Left ventricle myocardium inferior (tissue), 1 donor: Measurements from ENCODE around the gene KCNQ1. TPM values are rescaled to one million over a fixed set of nuclear protein-coding genes. Genes with fewer than 3 reads are reported as not detected.
A peak's percentile ranks its signal among the peaks of the same experiment; 100 is the strongest.

Source experiments
- DNase-seq: peaks from one replicate; pipeline ENCODE4 v3.0.0-alpha.2; 2020
- H3K27ac ChIP-seq: fragments of 200-600 bp; replicated peaks from 2 replicates; pipeline ENCODE4 v1.8.0; 2021
- H3K27me3 ChIP-seq: fragments of 200-600 bp; 2 replicates; pipeline ENCODE4 v1.8.0; 2021; ENCODE audit warnings: low read depth
- H3K36me3 ChIP-seq: fragments of 200-600 bp; 2 replicates; pipeline ENCODE4 v1.8.0; 2021
- H3K4me1 ChIP-seq: fragments of 200-600 bp; 2 replicates; pipeline ENCODE4 v1.8.0; 2021
- H3K4me3 ChIP-seq: fragments of 200-600 bp; 2 replicates; pipeline ENCODE4 v1.8.0; 2021; ENCODE audit warnings: mild to moderate bottlenecking, moderate library complexity
- H3K9me3 ChIP-seq: fragments of 200-600 bp; replicated peaks from 2 replicates; pipeline ENCODE4 v1.8.0; 2021
- intact Hi-C: fragments of 100-400 bp; cut with micrococcal nuclease; formaldehyde crosslinking; loops from one replicate; pipeline ENCODE4 v1.11.0; 2022
- total RNA-seq: library from RNA; stranded (reverse); fragmentation: NEBNext Ultra II Directional; extraction: Animal tissue kit (Norgen Biotek cat#: 25700); gene quantifications from one replicate; pipeline ENCODE4 v1.2.1, GENCODE V29; 2021
- TF ChIP-seq, protein P1 (sequence below): fragments of 200-600 bp; IDR thresholded peaks from 2 replicates; pipeline ENCODE4 v1.8.0; 2021; ENCODE audit warnings: antibody characterized with exemption, mild to moderate bottlenecking, borderline replicate concordance
- donor health status: DM: no; HTN: yes; CAD: no; lungs with severe emphysema.

KCNQ1 gene
- total RNA-seq, 1 donor from 2014 or later = 41.8 TPM

DNA sequence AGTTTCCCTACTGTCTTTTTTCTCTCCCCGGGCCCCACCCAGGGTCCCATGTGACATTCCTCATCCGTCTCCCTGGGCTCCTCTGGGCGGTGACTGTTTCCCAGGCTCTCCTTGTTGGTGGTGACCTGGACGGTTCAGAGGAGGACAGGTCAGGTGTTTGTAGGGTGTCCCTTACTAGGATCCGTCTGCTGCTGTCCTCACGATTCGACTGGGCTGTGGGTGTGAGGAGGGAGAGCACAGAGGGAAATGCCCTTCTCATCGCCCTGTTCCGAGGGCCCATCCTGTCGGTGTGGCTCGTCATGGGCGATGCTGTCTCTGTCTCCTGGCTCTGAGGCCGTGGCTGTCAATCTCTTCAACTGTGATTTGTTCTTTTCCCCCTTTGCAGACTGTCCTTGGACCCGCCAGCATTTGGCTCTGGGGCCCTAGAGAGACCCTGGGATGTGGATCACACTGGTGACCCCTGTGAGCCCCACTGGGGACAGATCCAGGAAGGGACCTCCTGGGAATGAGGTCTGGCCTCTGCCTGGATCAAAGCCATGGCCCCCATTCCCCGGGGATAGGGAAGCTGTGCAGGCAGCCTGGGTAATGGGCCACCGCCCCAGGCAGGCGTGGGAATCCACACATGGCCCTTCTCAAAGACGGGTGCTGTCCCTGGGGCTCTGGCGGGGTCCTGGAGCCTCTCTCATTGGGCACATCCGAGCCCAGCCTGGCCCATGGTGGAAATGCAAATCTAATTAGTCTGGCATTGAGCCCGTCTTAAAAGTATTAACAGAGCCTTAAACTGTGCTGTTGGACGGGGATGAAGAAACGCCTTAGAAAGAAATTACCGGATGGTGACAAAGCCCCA, 301.8 kb downstream of the KCNQ1 start:
- no peaks in the 10 kb centered on the region for H3K27me3 ChIP-seq
- H3K36me3 ChIP-seq = no peaks in the 10 kb centered on the region
- no peak overlapping the region for H3K27ac ChIP-seq
- peaks cover 3% of the 10 kb centered on the region for H3K4me1 ChIP-seq
- DNase-seq = peak; percentile 52
- no peak overlapping the region for H3K4me3 ChIP-seq
- intact Hi-C loops = no loop called here
- TF ChIP-seq, protein P1, sequence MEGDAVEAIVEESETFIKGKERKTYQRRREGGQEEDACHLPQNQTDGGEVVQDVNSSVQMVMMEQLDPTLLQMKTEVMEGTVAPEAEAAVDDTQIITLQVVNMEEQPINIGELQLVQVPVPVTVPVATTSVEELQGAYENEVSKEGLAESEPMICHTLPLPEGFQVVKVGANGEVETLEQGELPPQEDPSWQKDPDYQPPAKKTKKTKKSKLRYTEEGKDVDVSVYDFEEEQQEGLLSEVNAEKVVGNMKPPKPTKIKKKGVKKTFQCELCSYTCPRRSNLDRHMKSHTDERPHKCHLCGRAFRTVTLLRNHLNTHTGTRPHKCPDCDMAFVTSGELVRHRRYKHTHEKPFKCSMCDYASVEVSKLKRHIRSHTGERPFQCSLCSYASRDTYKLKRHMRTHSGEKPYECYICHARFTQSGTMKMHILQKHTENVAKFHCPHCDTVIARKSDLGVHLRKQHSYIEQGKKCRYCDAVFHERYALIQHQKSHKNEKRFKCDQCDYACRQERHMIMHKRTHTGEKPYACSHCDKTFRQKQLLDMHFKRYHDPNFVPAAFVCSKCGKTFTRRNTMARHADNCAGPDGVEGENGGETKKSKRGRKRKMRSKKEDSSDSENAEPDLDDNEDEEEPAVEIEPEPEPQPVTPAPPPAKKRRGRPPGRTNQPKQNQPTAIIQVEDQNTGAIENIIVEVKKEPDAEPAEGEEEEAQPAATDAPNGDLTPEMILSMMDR = no peak
- H3K9me3 ChIP-seq = no peaks in the 10 kb centered on the region

DNA sequence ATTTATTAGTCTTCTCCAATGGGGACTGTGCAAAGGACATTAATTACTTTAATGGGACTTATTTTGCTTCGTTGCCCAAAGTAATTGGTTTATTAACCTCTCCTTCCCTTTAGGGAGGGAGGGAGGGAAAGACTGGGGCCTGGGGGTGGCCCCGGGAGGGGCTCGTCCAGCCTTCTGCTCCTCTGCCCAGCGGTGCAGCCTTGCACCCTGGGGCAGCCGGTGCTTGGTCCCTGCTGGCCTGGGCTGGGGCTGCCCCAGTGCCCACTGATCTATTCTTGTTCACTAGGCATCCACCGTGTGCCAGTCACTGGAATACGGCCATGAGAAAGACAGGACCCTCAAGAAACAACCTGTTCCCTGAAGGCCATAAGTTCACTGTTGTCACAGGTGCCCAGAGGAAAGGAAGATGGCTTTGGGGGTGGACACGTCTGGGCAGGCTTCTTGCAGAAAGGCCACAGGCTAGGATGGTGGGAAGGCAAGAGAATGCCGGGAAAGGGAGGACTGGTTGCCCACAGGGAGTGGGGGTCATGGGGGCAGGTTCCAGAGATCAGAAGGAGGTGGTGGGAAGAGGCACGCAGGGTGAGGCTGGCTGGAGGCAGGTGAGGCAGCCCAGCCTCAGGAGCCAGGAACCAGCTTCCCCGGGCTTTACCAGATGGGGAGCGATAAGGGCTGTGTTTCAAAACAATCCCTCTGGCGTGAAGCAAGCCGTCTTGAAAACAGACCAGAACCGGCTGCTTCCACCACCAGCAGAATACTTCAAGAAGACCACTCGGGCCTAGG, 302.6 kb downstream of the KCNQ1 start:
- no peak overlapping the region for H3K4me3 ChIP-seq
- no peaks in the 10 kb centered on the region for H3K36me3 ChIP-seq
- DNase-seq = peak; percentile 1
- intact Hi-C loops = no loop called here
- H3K27me3 ChIP-seq = no peaks in the 10 kb centered on the region
- H3K4me1 ChIP-seq = no peaks in the 10 kb centered on the region
- no peaks in the 10 kb centered on the region for H3K9me3 ChIP-seq
- no peak overlapping the region for H3K27ac ChIP-seq
- TF ChIP-seq, protein P1 = no peak

DNA sequence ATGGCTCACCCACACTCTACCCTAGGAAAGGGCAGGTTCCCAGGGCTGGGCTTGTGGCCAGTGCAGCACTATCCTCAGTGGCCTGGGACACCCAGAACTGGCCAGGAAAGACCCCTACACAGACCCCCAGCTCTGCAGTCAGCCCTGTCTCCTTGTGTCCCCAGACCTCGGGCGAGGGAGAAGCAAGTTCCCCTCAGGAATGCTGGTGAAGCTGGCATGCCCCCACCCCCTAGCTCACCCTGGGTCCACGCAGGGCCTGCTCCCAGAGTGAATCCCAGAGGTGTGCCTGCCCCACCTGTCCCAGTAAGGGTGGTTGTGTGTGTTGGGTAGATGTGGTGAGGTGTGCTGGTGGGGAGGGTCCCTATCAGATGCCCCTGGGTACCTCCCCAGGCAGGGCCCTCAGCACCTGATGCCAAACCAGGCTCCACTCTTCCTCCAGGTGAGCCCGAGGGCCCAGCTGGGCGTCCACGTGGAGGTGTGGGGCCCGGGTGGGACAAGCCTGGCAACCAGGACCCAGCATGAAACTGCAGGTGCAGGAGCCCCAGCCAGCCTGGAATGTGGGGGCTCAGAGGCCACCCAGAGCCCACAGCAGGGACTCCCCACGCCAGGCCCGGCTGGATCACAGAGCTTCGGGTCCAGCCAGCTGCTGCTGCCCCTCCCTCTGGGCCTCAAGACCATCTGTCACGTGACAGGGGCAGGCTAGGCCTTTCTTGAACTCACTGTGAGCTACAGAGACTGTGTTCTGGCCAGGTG, 303.4 kb downstream of the KCNQ1 start:
- Histone ChIP-seq H3K27me3 (no peaks in the 10 kb centered on the region), H3K36me3 (no peaks in the 10 kb centered on the region), H3K27ac (no peak overlapping the region), H3K4me3 (no peak overlapping the region), H3K4me1 (no peaks in the 10 kb centered on the region), H3K9me3 (no peaks in the 10 kb centered on the region)
- peak; percentile 7 for DNase-seq
- intact Hi-C loops = no loop called here
- TF ChIP-seq, protein P1 = no peak

DNA sequence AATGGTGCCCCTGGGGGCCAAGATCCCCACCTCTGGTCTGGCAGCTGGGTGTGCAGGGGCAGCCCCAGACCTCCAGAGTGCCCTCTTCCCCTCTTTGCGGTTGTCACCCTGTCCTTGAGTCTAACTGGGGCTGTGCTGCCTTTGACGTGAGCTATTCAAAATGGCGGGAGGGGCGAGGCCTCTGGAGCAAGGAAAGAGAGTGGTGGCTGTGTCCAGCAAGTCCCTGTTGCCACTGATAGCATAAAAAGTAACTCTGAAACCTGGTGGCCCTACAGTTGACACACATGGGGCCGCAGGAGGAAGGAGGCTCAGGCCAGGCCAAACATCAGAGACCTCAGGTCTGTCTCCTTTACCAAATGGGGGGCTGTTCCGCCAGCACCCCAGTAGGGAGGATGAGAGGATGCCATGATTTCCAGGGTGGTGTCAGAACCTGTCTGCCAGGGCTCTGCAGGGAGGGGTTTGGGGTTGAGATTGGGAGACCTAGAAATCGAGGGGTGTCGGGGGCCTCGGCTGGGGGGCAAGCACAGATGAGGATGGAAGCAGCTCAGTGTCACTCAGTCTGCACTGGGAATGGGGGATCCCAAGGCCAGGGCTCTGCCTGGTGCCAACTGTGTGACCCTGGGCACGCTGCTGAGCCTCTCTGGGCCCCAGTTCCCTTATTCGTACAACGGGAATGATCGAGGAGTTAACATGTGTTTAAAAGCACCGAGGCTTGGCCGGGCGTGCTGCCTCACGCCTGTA, 304.2 kb downstream of the KCNQ1 start:
- DNase-seq = peak; percentile 4
- H3K27me3 ChIP-seq = no peaks in the 10 kb centered on the region
- intact Hi-C loops = no loop called here
- no peak overlapping the region for H3K27ac ChIP-seq
- H3K36me3 ChIP-seq = no peaks in the 10 kb centered on the region
- no peaks in the 10 kb centered on the region for H3K9me3 ChIP-seq
- TF ChIP-seq, protein P1 = no peak
- no peaks in the 10 kb centered on the region for H3K4me1 ChIP-seq
- no peak overlapping the region for H3K4me3 ChIP-seq
